GM23338 (cell line): ENCODE measurements around the gene RARG. TPM values are rescaled to one million over a fixed set of nuclear protein-coding genes. Genes with fewer than 3 reads are reported as not detected.

Experiments
- ATAC-seq: fragments of 200-7000 bp; cut with Tn5 transposase; 3 replicates; pipeline ENCODE4 v1.9.1; 2020
- DNase-seq: peaks from one replicate; pipeline ENCODE4 v3.0.0-alpha.2; 2015; ENCODE audit warnings: low spot score
- H2AFZ ChIP-seq: fragments of 200-600 bp; sonication (generic); 2 replicates; pipeline ENCODE4 v1.8.0; 2016; ENCODE audit warnings: antibody characterized with exemption, mild to moderate bottlenecking, moderate library complexity
- H3F3A ChIP-seq: fragments of 200-600 bp; sonication (generic); replicated peaks from 2 replicates; pipeline ENCODE4 v1.8.0; 2017; ENCODE audit warnings: antibody characterized with exemption, mixed run types, low read depth
- H3K27ac ChIP-seq: fragments of 200-600 bp; sonication (generic); 2 replicates; pipeline ENCODE4 v1.6.1; 2016; ENCODE audit warnings: low read depth
- H3K27me3 ChIP-seq: fragments of 200-600 bp; sonication (generic); 2 replicates; pipeline ENCODE4 v1.8.0; 2016; ENCODE audit warnings: mild to moderate bottlenecking, mixed run types, moderate library complexity; ENCODE audit not compliant: insufficient read depth
- H3K36me3 ChIP-seq: fragments of 200-600 bp; sonication (generic); 2 replicates; pipeline ENCODE4 v1.8.0; 2016; ENCODE audit warnings: mild to moderate bottlenecking; ENCODE audit not compliant: insufficient read depth
- H3K4me1 ChIP-seq: fragments of 200-600 bp; sonication (generic); 2 replicates; pipeline ENCODE4 v1.8.0; 2016; ENCODE audit warnings: mild to moderate bottlenecking, moderate library complexity; ENCODE audit not compliant: insufficient read depth
- H3K4me2 ChIP-seq: fragments of 200-600 bp; sonication (generic); 2 replicates; pipeline ENCODE4 v1.7.1; 2017; ENCODE audit warnings: mixed run types
- H3K4me3 ChIP-seq: fragments of 200-600 bp; sonication (generic); 2 replicates; pipeline ENCODE4 v1.6.1; 2016; ENCODE audit warnings: mixed run types
- H3K79me2 ChIP-seq: fragments of 200-600 bp; sonication (generic); replicated peaks from 2 replicates; pipeline ENCODE4 v1.8.0; 2017; ENCODE audit warnings: mild to moderate bottlenecking; ENCODE audit not compliant: insufficient read depth
- H3K9me2 ChIP-seq: fragments of 200-600 bp; sonication (generic); 2 replicates; pipeline ENCODE4 v1.8.0; 2017; ENCODE audit not compliant: insufficient read depth
- H4K20me1 ChIP-seq: fragments of 200-600 bp; sonication (generic); replicated peaks from 2 replicates; pipeline ENCODE4 v1.8.0; 2017; ENCODE audit warnings: mild to moderate bottlenecking; ENCODE audit not compliant: insufficient read depth
- H3K27ac Mint-ChIP-seq: 2 replicates; pipeline ENCODE4 v1.8.0; 2020; ENCODE audit warnings: inconsistent platforms, mild to moderate bottlenecking, moderate library complexity, mixed read lengths
- H3K27me3 Mint-ChIP-seq: 3 replicates; pipeline ENCODE4 v1.8.0; 2022; ENCODE audit warnings: low read depth, mild to moderate bottlenecking, moderate library complexity, mixed read lengths, inconsistent platforms; ENCODE audit not compliant: insufficient read depth, poor library complexity
- H3K36me3 Mint-ChIP-seq: 3 replicates; pipeline ENCODE4 v1.8.0; 2021; ENCODE audit warnings: low read depth, mild to moderate bottlenecking, inconsistent platforms, moderate library complexity, mixed read lengths
- H3K4me1 Mint-ChIP-seq: 3 replicates; pipeline ENCODE4 v1.8.0; 2020; ENCODE audit warnings: mild to moderate bottlenecking, inconsistent platforms, mixed read lengths
- H3K4me3 Mint-ChIP-seq: 3 replicates; pipeline ENCODE4 v1.8.0; 2021; ENCODE audit warnings: moderate library complexity, mild to moderate bottlenecking, inconsistent platforms, mixed read lengths
- H3K9me3 Mint-ChIP-seq: 3 replicates; pipeline ENCODE4 v1.8.0; 2020; ENCODE audit warnings: moderate library complexity, mild to moderate bottlenecking, inconsistent platforms, mixed read lengths
- CREB1 ChIP-seq: fragments of 250-450 bp; sonication (Bioruptor Pico); IDR thresholded peaks from 2 replicates; pipeline ENCODE4 v1.5.0; 2020; ENCODE audit warnings: low read depth, mild to moderate bottlenecking, moderate library complexity
- EZH2 ChIP-seq: fragments of 200-600 bp; sonication (generic); IDR thresholded peaks from one replicate; pipeline ENCODE4 v1.8.0; 2017; ENCODE audit warnings: antibody characterized with exemption, mild to moderate bottlenecking, low read depth; ENCODE audit not compliant: unreplicated experiment
- EZH2phosphoT487 ChIP-seq: fragments of 200-600 bp; sonication (generic); IDR thresholded peaks from one replicate; pipeline ENCODE4 v1.8.1; 2018; ENCODE audit warnings: antibody characterized with exemption; ENCODE audit not compliant: unreplicated experiment
- JUNB ChIP-seq: IDR thresholded peaks from one replicate; pipeline ENCODE4 v1.6.1; 2016; ENCODE audit warnings: antibody characterized with exemption; ENCODE audit not compliant: unreplicated experiment
- NANOG ChIP-seq: IDR thresholded peaks from 2 replicates; pipeline ENCODE4 v1.6.1; 2016; ENCODE audit warnings: antibody characterized with exemption, borderline replicate concordance
- POLR2AphosphoS5 ChIP-seq: IDR thresholded peaks from 2 replicates; pipeline ENCODE4 v1.6.1; 2016; ENCODE audit warnings: antibody characterized with exemption, low read depth
- STAT1 ChIP-seq: IDR thresholded peaks from one replicate; pipeline ENCODE4 v1.6.1; 2016; ENCODE audit warnings: antibody characterized with exemption; ENCODE audit not compliant: unreplicated experiment
- ZNF114 ChIP-seq: fragments of 250-450 bp; sonication (Bioruptor Pico); IDR thresholded peaks from 2 replicates; pipeline ENCODE4 v1.5.0; 2020; ENCODE audit warnings: mild to moderate bottlenecking, moderate library complexity
- ZNF331 ChIP-seq: fragments of 250-450 bp; sonication (Bioruptor Pico); IDR thresholded peaks from 2 replicates; pipeline ENCODE4 v1.5.0; 2020; ENCODE audit warnings: low read depth, mild to moderate bottlenecking, moderate library complexity
- polyA plus RNA-seq: library from polyadenylated mRNA; unstranded; fragments of >200 nt; fragmentation: Nextera tagmentation; extraction: Ambion mirVana; gene quantifications from 2 replicates; pipeline ENCODE4 v1.2.1, GENCODE V29; 2016
- total RNA-seq: library from RNA; depleted of rRNA; stranded (reverse); fragments of >200 nt; shearing (Covaris generic); gene quantifications from 2 replicates; pipeline ENCODE4 v1.2.3, GENCODE V29; 2014
- TF ChIP-seq, protein P1 (sequence below), 2 experiments: fragments of 200-600 bp in 1 of 2; sonication (generic) in 1 of 2; conservative IDR thresholded peaks; 2 replicates each; pipeline versions ENCODE4 v1.5.1 to v1.6.1; 2016 to 2017; ENCODE audit warnings: antibody characterized with exemption in 2 of 2, low read depth in 2 of 2, mild to moderate bottlenecking in 2 of 2, moderate library complexity in 1 of 2
- TF ChIP-seq, protein P2 (sequence below): IDR thresholded peaks from one replicate; pipeline ENCODE4 v1.6.1; 2018; ENCODE audit warnings: antibody characterized with exemption; ENCODE audit not compliant: unreplicated experiment
- TF ChIP-seq, protein P3 (sequence below): fragments of 250-450 bp; sonication (Bioruptor Pico); IDR thresholded peaks from 2 replicates; pipeline ENCODE4 v1.5.0; 2020; ENCODE audit warnings: mild to moderate bottlenecking, moderate library complexity
- TF ChIP-seq, protein P4 (sequence below): IDR thresholded peaks from 2 replicates; pipeline ENCODE4 v1.6.1; 2016; ENCODE audit warnings: antibody characterized with exemption

The RARG gene
- total and polyA plus RNA-seq, 2 experiments from 2014 or later = 18.5 to 50.2 TPM

DNA sequence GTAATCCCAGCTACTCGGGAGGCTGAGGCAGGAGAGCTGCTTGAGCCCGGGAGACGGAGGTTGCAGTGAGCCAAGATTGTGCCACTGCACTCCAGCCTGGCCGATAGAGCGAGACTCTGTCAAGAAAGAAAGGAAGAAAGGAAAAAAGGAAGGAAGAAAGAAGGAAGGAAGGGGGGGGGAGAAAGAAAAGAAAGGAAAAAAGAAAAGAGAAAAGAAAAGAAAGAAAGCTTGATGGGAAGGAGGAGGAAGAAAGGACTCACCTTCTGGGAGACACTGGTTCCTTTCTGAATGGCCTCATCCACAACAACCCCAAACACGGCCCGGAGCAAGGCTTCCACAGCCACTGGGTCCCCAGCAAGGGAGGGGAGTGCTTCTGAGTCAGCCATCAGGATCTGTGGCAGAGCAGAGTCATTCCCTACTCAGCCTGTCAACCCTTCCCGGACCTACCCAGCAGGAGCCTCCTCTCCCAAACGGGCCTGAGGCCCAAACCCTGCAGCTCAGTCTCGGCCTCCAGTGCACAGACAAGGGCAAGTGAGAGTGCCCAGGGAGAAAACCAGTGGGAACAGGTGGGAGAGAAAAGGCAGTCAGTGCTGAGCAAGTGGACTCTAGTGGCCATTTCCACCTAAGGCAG is 58.8 kb downstream of the RARG start:
- no peak overlapping the region for H3K27ac Mint-ChIP-seq
- no peak for DNase-seq
- peaks cover 2% of the 10 kb centered on the region; the same call in 1 of the 3 replicates for H3K36me3 Mint-ChIP-seq
- no peak for ATAC-seq
- Histone ChIP-seq H3K27ac (no peak overlapping the region), H3K4me2 (no peak overlapping the region), H3F3A (no peaks in the 10 kb centered on the region), H3K4me3 (no peak overlapping the region), H3K4me1 (peaks cover 7% of the 10 kb centered on the region), H2AFZ (no peak overlapping the region), H3K9me2 (no peaks in the 10 kb centered on the region), H3K36me3 (no peaks in the 10 kb centered on the region), H3K79me2 (no peaks in the 10 kb centered on the region), H3K27me3 (peaks cover 84% of the 10 kb centered on the region), H4K20me1 (peaks cover 14% of the 10 kb centered on the region)
- H3K27me3 Mint-ChIP-seq = peaks cover 81% of the 10 kb centered on the region
- TF ChIP-seq NANOG = no peak
- no peak for TF ChIP-seq EZH2
- no peak for TF ChIP-seq JUNB
- TF ChIP-seq POLR2AphosphoS5 = no peak
- TF ChIP-seq ZNF114 (CRISPR knock-in tag) = no peak
- no peak for TF ChIP-seq ZNF331 (CRISPR knock-in tag)
- TF ChIP-seq, protein P1, sequence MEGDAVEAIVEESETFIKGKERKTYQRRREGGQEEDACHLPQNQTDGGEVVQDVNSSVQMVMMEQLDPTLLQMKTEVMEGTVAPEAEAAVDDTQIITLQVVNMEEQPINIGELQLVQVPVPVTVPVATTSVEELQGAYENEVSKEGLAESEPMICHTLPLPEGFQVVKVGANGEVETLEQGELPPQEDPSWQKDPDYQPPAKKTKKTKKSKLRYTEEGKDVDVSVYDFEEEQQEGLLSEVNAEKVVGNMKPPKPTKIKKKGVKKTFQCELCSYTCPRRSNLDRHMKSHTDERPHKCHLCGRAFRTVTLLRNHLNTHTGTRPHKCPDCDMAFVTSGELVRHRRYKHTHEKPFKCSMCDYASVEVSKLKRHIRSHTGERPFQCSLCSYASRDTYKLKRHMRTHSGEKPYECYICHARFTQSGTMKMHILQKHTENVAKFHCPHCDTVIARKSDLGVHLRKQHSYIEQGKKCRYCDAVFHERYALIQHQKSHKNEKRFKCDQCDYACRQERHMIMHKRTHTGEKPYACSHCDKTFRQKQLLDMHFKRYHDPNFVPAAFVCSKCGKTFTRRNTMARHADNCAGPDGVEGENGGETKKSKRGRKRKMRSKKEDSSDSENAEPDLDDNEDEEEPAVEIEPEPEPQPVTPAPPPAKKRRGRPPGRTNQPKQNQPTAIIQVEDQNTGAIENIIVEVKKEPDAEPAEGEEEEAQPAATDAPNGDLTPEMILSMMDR (conservative IDR thresholded peaks at IDR 0.05; ENCODE audit: low read depth in 2 of 2) = no peak
- TF ChIP-seq, protein P2, sequence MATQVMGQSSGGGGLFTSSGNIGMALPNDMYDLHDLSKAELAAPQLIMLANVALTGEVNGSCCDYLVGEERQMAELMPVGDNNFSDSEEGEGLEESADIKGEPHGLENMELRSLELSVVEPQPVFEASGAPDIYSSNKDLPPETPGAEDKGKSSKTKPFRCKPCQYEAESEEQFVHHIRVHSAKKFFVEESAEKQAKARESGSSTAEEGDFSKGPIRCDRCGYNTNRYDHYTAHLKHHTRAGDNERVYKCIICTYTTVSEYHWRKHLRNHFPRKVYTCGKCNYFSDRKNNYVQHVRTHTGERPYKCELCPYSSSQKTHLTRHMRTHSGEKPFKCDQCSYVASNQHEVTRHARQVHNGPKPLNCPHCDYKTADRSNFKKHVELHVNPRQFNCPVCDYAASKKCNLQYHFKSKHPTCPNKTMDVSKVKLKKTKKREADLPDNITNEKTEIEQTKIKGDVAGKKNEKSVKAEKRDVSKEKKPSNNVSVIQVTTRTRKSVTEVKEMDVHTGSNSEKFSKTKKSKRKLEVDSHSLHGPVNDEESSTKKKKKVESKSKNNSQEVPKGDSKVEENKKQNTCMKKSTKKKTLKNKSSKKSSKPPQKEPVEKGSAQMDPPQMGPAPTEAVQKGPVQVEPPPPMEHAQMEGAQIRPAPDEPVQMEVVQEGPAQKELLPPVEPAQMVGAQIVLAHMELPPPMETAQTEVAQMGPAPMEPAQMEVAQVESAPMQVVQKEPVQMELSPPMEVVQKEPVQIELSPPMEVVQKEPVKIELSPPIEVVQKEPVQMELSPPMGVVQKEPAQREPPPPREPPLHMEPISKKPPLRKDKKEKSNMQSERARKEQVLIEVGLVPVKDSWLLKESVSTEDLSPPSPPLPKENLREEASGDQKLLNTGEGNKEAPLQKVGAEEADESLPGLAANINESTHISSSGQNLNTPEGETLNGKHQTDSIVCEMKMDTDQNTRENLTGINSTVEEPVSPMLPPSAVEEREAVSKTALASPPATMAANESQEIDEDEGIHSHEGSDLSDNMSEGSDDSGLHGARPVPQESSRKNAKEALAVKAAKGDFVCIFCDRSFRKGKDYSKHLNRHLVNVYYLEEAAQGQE = no peak
- TF ChIP-seq STAT1 = no peak
- TF ChIP-seq EZH2phosphoT487 = no peak
- TF ChIP-seq, protein P3, sequence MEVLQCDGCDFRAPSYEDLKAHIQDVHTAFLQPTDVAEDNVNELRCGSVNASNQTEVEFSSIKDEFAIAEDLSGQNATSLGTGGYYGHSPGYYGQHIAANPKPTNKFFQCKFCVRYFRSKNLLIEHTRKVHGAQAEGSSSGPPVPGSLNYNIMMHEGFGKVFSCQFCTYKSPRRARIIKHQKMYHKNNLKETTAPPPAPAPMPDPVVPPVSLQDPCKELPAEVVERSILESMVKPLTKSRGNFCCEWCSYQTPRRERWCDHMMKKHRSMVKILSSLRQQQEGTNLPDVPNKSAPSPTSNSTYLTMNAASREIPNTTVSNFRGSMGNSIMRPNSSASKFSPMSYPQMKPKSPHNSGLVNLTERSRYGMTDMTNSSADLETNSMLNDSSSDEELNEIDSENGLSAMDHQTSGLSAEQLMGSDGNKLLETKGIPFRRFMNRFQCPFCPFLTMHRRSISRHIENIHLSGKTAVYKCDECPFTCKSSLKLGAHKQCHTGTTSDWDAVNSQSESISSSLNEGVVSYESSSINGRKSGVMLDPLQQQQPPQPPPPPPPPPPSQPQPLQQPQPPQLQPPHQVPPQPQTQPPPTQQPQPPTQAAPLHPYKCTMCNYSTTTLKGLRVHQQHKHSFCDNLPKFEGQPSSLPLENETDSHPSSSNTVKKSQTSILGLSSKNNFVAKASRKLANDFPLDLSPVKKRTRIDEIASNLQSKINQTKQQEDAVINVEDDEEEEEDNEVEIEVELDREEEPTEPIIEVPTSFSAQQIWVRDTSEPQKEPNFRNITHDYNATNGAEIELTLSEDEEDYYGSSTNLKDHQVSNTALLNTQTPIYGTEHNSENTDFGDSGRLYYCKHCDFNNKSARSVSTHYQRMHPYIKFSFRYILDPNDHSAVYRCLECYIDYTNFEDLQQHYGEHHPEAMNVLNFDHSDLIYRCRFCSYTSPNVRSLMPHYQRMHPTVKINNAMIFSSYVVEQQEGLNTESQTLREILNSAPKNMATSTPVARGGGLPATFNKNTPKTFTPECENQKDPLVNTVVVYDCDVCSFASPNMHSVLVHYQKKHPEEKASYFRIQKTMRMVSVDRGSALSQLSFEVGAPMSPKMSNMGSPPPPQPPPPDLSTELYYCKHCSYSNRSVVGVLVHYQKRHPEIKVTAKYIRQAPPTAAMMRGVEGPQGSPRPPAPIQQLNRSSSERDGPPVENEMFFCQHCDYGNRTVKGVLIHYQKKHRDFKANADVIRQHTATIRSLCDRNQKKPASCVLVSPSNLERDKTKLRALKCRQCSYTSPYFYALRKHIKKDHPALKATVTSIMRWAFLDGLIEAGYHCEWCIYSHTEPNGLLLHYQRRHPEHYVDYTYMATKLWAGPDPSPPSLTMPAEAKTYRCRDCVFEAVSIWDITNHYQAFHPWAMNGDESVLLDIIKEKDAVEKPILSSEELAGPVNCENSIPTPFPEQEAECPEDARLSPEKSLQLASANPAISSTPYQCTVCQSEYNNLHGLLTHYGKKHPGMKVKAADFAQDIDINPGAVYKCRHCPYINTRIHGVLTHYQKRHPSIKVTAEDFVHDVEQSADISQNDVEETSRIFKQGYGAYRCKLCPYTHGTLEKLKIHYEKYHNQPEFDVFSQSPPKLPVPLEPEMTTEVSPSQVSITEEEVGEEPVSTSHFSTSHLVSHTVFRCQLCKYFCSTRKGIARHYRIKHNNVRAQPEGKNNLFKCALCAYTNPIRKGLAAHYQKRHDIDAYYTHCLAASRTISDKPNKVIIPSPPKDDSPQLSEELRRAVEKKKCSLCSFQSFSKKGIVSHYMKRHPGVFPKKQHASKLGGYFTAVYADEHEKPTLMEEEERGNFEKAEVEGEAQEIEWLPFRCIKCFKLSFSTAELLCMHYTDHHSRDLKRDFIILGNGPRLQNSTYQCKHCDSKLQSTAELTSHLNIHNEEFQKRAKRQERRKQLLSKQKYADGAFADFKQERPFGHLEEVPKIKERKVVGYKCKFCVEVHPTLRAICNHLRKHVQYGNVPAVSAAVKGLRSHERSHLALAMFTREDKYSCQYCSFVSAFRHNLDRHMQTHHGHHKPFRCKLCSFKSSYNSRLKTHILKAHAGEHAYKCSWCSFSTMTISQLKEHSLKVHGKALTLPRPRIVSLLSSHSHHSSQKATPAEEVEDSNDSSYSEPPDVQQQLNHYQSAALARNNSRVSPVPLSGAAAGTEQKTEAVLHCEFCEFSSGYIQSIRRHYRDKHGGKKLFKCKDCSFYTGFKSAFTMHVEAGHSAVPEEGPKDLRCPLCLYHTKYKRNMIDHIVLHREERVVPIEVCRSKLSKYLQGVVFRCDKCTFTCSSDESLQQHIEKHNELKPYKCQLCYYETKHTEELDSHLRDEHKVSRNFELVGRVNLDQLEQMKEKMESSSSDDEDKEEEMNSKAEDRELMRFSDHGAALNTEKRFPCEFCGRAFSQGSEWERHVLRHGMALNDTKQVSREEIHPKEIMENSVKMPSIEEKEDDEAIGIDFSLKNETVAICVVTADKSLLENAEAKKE (CRISPR knock-in tag) = no peak
- TF ChIP-seq, protein P4, sequence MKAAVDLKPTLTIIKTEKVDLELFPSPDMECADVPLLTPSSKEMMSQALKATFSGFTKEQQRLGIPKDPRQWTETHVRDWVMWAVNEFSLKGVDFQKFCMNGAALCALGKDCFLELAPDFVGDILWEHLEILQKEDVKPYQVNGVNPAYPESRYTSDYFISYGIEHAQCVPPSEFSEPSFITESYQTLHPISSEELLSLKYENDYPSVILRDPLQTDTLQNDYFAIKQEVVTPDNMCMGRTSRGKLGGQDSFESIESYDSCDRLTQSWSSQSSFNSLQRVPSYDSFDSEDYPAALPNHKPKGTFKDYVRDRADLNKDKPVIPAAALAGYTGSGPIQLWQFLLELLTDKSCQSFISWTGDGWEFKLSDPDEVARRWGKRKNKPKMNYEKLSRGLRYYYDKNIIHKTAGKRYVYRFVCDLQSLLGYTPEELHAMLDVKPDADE = no peak
- no peak for TF ChIP-seq CREB1 (CRISPR knock-in tag)
- no peaks in the 10 kb centered on the region for H3K9me3 Mint-ChIP-seq
- H3K4me1 Mint-ChIP-seq = peaks cover 24% of the 10 kb centered on the region
- no peak overlapping the region for H3K4me3 Mint-ChIP-seq
